ENCODE measurements around the gene RAB1A. TPM values are rescaled to one million over a fixed set of nuclear protein-coding genes. Genes with fewer than 3 reads are reported as not detected.

RAB1A gene
- total and polyA plus RNA-seq, 12 donors: 77.8 to 165 (median 117) TPM

- DNase-seq (no peak), ATAC-seq (peak in 1 of 8 donors; percentile 3)
- Histone ChIP-seq H3K9me3 (no peaks in the 10 kb centered on the region), H3K27ac (peak overlapping the region in 1 of 10 donors; percentile 31), H3K36me3 (peaks cover 0 to 81% (median 28%) of the 10 kb centered on the region in 9 donors), H3K4me1 (peaks cover 27 to 89% (median 72%) of the 10 kb centered on the region in 9 donors), H3K27me3 (no peaks in the 10 kb centered on the region), H3K4me3 (no peak overlapping the region)
- TF ChIP-seq CTCF (IDR thresholded peaks at IDR 0.05): no peak
- WGBS, 2 donors: 93 to 95% methylated on average over 20 of the region's 20 CpGs
- intact Hi-C loops (cut with DNase I): loop anchor here in 3 of 10 donors (5.0 to 10.0 kb wide), 3 partner anchors 52 to 502 kb away; no protein-coding TSS in a partner anchor
Observed at GRCh38 chr2:65072181-65072970, 57.5 kb downstream of the RAB1A start.

- Histone ChIP-seq H3K27me3 (no peaks in the 10 kb centered on the region), H3K27ac (peak overlapping the region in 4 of 10 donors; percentile 18 to 72 (median 64)), H3K9me3 (no peaks in the 10 kb centered on the region), H3K4me3 (no peak overlapping the region), H3K4me1 (peaks cover 27 to 89% (median 69%) of the 10 kb centered on the region in 9 donors), H3K36me3 (peaks cover 0 to 76% (median 27%) of the 10 kb centered on the region in 9 donors)
- 68 to 81% methylated on average over 14 of the region's 14 CpGs for WGBS, 2 donors
- DNase-seq (peak in 1 of 2 donors; percentile 44), ATAC-seq (peak in 1 of 8 donors; percentile 18)
- intact Hi-C loops (cut with DNase I): loop anchor here in 3 of 10 donors (5.0 to 10.0 kb wide), 3 partner anchors 53 to 503 kb away; no protein-coding TSS in a partner anchor
- peak in 7 of 9 donors; percentile 18 to 40 (median 31) for TF ChIP-seq CTCF (IDR thresholded peaks at IDR 0.05)
Observed at GRCh38 chr2:65071499-65072180, 58.3 kb downstream of the RAB1A start.

- no peak for TF ChIP-seq CTCF (IDR thresholded peaks at IDR 0.05)
Observed at GRCh38 chr2:65070856-65071255, 59.0 kb downstream of the RAB1A start.

More at GRCh38 chr2:65070856-65071255, 59.0 kb downstream of the RAB1A start:
- Histone ChIP-seq H3K4me1 (peaks cover 27 to 85% (median 65%) of the 10 kb centered on the region in 9 donors), H3K9me3 (no peaks in the 10 kb centered on the region), H3K27me3 (no peaks in the 10 kb centered on the region), H3K36me3 (peaks cover 0 to 70% (median 27%) of the 10 kb centered on the region in 9 donors), H3K4me3 (no peak overlapping the region), H3K27ac (peak overlapping the region in 8 of 10 donors; percentile 18 to 72 (median 61))
- DNase-seq (no peak), ATAC-seq (no peak)
- WGBS, 2 donors: 76 to 84% methylated on average over 6 of the region's 6 CpGs
- intact Hi-C loops (cut with DNase I): loop anchor here in 3 of 10 donors (5.0 to 10.0 kb wide), 3 partner anchors 54 to 504 kb away; no protein-coding TSS in a partner anchor

Measured in heart right ventricle (tissue), 16 donors.